HG02759 (cell line): ENCODE measurements around the gene ADAR.
A peak's percentile ranks its signal among the peaks of the same experiment; 100 is the strongest.
"Not testable (repeated sequence)": the region's sequence is repeated elsewhere in the genome, so short reads cannot be mapped to it uniquely, and the experiment has no call there.

ENCODE experiments used
- ATAC-seq: cut with Tn5 transposase; IDR thresholded peaks from one replicate; pipeline ENCODE4 v1.9.1; 2021; ENCODE audit warnings: mild to moderate bottlenecking, moderate library complexity; ENCODE audit not compliant: unreplicated experiment

ADAR gene, protein sequence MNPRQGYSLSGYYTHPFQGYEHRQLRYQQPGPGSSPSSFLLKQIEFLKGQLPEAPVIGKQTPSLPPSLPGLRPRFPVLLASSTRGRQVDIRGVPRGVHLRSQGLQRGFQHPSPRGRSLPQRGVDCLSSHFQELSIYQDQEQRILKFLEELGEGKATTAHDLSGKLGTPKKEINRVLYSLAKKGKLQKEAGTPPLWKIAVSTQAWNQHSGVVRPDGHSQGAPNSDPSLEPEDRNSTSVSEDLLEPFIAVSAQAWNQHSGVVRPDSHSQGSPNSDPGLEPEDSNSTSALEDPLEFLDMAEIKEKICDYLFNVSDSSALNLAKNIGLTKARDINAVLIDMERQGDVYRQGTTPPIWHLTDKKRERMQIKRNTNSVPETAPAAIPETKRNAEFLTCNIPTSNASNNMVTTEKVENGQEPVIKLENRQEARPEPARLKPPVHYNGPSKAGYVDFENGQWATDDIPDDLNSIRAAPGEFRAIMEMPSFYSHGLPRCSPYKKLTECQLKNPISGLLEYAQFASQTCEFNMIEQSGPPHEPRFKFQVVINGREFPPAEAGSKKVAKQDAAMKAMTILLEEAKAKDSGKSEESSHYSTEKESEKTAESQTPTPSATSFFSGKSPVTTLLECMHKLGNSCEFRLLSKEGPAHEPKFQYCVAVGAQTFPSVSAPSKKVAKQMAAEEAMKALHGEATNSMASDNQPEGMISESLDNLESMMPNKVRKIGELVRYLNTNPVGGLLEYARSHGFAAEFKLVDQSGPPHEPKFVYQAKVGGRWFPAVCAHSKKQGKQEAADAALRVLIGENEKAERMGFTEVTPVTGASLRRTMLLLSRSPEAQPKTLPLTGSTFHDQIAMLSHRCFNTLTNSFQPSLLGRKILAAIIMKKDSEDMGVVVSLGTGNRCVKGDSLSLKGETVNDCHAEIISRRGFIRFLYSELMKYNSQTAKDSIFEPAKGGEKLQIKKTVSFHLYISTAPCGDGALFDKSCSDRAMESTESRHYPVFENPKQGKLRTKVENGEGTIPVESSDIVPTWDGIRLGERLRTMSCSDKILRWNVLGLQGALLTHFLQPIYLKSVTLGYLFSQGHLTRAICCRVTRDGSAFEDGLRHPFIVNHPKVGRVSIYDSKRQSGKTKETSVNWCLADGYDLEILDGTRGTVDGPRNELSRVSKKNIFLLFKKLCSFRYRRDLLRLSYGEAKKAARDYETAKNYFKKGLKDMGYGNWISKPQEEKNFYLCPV

DNA sequence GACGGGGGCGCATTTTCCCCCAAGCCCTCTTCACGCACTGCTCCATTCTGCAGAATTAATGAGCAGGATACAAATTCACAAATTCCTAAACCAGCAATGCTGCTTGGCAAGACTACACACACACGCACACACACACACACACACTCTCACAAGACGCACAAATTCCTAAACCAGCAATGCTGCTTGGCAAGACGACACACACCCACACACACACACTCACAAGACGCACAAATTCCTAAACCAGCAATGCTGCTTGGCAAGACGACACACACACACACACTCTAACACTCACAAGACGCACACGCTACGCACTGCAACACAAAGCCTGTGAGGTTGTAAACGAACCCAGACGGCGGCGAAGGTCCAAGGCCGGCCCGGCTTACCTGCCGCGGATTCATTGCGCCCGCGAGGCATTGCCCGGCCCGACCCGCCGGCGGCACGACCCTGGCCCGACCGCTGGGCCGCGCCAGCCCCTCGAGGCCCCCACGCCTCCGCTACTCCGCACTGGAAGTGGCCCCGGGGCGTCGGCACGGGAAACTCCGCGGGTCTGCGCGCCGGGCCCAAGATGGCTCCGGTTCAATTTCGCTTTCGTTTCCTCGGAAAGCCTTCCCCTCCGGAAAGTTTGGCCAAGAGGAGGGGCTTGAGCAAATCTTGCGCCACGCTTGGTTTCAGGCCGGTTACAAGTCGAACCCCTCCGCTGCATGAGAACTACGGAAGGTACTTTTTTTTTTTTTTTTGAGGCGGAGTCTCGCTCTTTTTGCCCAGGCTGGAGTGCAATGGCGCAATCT is at the start of gene ADAR:
Gene ADAR, minus strand, starts transcription at position 578 of the 788 bp plus-strand sequence. Its CDS starts 180 bp downstream, at position 398.
- peak; percentile 65 for ATAC-seq

DNA sequence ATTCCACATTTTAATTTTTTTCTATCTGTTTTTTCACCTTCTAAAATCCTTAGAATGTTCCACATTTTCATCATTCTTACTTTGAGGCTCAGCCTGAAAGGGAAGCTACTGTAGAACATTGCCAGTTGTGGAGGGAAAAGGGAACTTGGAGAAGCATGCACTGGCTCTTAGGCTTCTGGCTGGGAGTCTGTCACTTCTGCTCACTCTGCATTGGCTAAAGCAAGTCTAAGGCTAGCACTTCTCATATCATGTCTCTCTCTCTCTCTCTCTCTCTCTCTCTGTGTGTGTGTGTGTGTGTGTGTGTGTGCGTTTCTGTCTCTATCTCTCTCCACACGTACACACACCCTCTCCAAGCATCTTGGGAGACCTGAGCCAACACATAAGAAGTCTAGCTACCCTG is 49.6 kb upstream of the ADAR start:
- ATAC-seq, result no peak

DNA sequence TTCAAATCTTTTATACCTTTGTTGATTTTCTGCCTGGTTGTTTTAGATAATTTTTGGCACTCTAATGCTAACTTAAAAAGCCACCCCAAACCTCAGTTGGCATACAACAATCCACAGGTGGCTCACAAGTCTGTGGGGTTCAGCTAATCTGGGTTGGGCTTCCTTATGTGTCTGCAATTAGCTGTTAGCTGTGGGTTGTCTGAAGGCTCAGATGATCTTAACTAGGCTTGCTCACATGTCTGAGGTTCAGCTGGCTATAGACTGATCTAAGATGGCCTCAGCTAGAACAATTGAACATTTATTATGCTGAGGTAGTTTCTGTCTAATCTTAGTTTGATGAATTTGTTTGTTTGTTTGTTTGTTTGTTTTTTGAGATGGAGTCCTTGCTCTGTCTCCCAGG is 44.9 kb upstream of the ADAR start:
- ATAC-seq, result no peak

DNA sequence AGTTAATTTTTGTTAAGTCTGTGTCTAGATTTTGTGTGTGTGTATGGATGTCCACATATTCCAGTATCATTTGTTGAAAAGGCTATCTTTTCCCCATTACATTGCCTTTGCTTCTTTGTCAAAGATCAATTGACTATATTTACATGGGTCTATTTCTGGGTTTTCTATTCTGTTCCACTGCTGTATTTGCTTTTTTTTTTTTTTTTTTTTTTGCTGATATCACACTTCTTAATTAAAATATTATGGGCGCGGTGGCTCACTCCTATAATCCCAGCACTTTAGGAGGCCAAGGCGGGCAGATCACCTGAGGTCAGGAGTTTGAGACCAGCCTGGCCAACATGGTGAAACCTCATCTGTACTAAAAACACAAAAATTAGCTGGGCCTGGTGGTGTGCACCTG is 36.7 kb upstream of the ADAR start:
- ATAC-seq, result not testable (repeated sequence)

DNA sequence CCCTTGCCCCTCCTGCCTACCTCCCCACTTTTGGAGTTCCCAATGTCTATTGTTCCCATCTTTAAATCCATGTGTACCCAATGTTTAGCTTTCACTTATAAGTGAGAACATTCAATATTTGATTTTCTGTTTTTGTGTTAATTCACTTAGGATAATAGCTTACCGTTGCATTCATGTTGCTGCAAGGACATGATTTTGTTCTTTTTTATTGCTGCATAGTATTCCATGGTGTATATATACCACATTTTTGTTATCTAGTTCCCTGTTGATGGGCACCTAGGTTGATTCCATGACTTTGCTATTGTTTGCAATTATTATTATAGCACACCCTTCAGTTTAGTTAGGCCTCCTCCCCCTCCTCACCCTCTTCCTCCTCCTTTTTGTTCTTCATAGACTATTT is 33.5 kb upstream of the ADAR start:
- ATAC-seq, result no peak

DNA sequence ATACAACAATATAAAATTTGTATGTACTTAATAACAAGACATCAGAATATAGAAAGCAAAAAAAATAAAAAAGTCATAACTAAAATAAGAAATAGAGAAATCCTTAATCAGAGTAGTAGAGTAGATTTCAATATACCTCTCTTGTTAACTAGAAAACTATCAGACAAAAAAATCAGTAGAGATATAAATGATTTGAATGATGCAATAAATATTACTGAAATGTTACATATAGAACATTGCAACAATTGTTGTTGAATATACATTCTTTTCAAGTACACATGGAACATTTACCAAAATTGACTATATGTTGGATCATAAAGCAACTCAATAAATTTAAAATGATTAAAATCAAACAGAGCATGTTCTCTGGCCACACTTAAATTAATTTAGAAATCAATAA is 31.9 kb upstream of the ADAR start:
- no peak for ATAC-seq

DNA sequence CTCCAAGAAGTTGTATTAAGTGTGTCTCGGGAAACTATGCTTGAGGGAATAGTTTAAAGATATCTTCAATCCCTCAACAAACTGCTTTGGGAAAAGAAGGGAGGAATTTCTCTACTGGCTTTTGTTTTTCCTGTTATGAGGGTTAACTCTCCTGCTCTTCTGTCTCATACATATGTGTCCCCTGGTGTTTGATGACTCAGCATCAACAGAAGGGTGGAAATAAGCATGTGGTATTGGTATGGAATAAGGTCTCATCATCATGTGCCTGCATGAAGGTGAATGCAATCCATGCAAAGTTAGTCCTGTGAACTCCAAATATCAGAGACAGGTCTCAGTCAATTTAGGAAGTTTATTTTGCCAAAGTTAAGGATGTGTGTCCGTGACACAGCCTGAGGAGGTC is 27.2 kb upstream of the ADAR start:
- ATAC-seq, result no peak

DNA sequence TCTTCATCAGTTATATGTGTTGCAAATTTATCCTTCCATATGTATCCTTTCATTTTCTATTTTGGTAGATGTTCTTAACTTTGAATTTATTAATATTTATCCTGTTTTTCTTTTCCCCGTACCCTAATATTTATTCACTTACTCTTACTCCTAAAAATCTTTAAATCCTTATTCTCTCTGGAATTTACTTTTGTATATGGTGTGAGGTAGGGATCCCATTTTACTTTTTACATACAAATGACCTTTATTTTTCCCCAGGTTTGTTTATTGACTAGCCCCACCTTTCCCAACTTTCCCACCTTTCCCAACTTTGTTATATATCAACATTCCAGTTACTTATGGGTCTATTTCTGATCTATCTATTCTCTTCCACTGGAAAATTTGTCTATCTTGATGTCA is 21.7 kb upstream of the ADAR start:
- no peak for ATAC-seq

DNA sequence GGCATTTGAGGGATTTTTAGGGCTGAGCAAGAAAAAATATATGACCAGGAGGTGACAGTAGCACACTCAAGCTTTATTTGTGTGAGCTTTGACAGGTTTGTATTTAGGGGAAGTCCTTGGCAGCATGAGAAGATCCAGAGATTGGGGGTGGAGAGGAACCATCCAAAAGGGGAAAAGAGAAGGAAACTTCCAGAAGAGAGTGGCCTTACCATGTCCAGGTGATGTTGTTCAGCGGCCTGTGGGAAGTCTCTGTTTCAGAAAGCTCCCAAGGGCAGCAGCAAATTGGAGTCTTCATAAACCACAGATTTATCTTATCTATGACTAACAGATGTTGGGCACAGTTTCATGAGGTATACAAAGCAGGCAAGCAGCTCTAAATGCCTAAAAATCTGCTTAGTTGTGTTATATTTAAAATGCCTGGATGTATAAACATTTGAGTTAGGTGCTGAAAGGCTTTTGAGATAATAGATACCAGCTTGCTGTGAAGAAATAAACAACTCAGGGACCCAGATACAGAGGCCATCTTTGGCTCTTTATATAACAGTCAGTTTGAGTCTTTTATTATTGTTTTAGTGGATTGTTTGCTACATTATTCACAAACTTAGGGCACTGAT is 21.2 kb upstream of the ADAR start:
- no peak for ATAC-seq

DNA sequence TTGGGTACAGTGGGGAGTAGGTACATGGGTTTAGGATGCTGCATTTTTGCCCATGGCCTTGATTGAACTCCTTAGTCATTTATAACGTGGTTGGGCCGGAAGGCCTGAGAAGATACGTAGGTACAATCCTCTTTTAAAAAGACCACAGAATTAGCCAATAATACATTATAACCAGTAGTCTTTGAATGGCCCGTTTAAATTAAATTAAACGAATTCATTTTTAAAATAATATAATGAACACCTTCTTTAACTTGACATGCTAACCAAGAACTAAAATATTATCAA is 20.1 kb upstream of the ADAR start:
- ATAC-seq, result no peak

DNA sequence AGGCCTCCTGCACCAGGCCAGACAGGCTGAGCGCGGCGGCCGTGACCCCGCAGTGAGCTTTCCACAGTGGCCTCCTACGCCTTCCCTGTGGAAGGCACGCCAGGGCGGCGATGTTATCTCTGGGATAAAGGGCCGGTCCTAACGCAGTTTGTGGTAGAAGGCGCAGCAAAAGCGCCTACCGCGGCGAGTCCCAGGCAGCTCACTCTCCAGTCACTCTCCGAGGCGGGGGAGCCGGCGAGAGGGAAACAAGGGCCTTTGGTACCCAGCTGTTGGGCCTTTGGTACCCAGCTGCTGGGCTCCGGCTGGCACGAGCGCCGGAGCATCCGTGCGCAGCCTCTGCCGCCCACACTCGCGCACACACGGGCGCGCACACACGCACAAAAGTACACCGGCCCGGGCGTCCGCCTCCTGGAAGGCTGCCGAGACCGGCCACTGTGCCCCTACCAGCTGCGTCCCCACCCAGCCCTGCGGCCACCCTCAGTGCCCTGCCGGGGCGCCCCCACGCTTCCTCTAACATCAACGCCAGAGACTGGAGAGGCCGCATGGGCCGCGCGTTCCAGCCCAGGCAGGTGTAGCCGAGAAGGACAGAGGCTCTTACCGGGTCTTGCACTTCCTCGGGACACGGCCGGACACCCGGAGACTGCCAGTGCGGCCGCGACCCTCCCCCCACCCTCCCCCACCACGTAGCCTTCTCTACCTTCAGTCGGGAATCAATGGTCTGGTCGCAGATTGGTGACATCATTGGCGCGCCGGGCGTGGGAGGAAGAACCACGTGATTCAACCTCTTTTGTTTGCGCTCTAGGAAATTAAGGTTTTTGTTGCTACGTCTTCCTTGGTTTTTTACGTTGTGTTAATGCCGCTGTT is 19.5 kb upstream of the ADAR start:
- ATAC-seq, result peak; percentile 72

DNA sequence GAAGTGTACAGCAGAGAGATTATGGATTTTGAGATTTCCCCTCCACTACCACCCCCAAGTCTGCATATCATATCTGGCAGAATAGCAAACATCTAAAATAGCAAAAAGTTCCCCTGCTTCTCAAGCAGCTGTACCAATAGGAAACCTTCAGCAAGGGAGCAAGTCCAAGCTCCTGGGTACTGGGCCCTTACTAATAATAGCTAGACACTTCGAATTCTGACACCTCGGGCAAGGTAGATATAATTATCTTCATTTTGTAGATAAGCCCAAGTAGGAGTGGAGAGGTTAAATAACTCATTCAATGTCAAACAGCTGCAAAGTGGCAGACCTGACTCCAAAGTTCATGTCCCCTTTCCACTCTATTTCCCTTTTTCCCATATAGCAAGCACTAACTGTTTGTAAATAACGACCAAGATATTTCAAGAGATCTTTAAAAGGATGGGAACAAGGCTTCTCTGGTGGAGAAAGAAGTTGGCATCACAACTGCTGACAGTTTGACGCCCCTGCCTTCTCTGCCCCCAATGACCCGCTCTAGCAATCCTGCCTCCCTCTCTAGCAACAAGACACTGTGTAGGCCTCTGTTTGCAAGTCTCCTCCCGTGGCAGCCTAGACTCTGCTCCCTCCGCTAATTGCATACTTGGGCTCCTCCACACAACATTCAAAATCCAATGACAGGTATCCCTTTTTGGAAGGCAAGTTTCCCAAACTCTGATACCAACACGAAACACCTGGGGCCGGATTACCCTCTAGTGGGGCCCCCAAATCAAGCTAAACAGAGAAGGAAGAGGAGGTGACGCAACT is 18.7 kb upstream of the ADAR start:
- peak; percentile 28 for ATAC-seq

DNA sequence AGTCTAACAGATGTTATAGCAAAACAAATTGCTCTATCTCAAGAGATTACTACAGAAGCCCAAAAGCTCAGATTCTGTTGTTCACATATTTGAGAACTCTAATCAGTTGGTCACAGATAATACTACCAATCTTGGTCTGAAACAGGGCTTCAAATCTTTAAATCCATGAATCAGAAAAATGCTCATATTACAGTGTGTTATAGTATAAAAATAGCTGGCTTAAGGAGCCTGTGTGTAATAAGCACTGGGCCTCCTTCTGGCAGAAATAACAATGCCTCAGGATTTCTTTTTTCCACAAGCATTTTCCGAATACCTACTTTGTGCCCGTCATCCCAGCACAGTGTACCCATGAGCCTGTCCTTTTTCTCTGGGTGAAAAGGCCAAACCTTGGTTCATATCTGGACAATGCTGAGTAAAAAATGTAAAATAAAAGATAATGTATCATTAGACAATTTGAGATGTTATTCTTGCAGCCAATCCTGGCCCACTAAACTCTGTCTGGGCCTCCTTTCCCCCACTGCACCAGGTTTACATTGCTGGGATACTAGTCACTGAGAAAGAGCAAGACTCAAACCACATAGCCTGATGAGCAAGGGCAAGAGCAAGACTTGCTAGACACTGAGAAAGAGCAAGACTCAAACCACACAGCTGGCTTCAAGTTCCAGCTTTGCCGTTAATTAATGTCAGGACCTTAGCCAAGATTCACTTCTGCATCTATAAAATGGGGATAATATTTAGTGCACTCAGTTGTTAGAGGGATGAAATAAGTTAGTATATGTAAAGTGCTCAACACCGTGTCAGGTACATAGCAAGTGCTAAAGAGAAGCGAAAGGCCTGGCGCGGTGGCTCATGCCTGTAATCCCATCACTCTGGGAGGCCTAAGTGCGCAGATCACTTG is 17.0 kb upstream of the ADAR start:
- no peak for ATAC-seq

DNA sequence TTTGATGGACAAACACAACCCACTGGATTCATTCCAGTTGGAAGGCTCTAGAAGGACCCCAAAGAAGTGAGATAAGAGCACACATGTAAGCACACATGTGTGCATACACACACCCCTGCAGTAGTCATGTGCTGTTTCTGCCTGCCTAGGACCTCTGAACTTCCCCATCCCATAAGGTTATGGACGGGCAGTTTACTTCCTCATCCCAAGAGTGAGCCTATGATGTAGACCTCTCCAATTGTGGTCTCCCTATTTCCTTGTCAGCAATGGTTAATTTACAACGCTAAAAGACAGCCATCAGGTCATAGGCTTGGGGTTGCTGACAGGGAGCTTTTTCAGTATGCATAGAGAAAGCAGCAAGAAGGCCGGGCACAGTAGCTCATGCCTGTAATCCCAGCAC is 15.4 kb upstream of the ADAR start:
- ATAC-seq, result no peak

DNA sequence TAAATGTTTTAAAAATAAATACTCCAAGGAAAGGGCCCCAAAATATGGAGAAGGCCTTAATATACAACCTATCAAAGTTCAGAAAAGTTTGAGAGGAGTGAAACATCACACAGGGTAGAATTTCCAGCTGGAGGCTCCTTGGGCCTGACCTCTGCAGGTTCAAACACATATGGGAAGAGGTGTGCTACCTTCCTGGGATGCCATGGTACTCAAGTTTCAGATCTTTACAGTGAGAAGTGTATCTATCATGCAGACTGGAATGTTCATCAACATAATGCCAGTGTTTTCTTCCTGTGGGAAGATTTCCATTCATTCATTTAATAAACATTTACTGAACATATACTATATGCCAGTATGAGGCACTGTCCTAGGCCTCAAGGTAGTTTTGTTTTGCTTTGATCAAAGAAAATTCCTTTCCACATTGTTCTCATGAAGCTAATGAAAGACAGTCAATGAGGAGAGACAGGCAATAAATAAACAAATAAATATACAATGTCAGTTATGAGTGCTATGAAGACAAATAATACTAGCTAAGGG is 14.6 kb upstream of the ADAR start:
- no peak for ATAC-seq

DNA sequence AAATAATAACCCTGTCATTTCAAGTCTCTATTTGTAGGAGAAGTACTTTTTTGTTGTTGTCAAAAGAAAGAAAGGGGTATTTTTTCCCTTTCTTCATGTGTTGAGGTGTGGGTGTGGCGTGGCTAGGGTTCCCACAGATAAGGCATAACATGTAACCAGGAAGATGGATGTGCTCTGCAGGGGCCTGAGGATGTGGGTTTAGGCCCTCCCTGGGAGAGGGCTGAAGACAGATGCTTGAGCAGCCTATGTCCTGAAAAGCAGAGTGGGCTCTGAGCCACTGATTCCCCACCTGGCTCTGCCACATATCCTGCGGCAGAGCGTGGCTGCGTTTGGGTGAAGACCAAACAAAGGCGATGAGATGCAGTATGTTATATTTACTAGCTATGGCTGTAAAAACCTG is 13.9 kb upstream of the ADAR start:
- ATAC-seq, result no peak

DNA sequence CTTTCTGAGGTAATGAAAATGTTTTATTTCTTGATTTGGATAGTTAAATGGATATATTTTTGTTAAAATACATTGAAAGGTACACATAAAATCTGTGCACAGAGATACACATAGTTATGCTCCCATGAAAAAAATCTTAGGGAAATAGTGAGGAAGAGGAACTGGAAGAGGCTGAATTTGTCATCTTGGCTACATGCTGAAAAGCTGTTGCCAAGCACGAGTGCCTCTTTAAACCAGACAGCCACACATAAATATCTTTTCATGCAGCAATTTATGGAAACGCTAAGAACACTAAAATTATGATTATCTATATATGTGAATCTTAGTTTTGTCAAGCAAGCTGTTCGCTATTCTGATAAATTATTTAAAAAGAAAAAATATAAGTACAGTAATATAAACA is 12.8 kb upstream of the ADAR start:
- no peak for ATAC-seq
